Frontal cortex (tissue), 4 donors: ENCODE data around the gene TMPRSS5. TPM values are rescaled to one million over a fixed set of nuclear protein-coding genes. Genes with fewer than 3 reads are reported as not detected.

ENCODE experiments used
- DNase-seq, 2 donors: peaks; one replicate each; pipeline ENCODE4 v3.0.0; 2012; ENCODE audit warnings: low spot score in 2 of 2
- FAIRE-seq: peaks from 2 replicates; lab custom pipeline; 2012; peaks lifted over from hg19 to GRCh38; lab: Jason Lieb, UNC
- small RNA-seq: library from RNA; depleted of rRNA; stranded (forward); fragments of <200 nt; gene quantifications from one replicate; pipeline ENCODE3, GENCODE V24; 2014
- total RNA-seq: library from RNA; depleted of rRNA; stranded (reverse); fragments of >200 nt; gene quantifications from one replicate; pipeline ENCODE4 v1.2.3, GENCODE V29; 2014
- donor health status: control.
- donor health status: control.
- donor health status: control.

The TMPRSS5 gene
- total RNA-seq, 1 donor from 2014 or later, result 0.41 TPM

DNA sequence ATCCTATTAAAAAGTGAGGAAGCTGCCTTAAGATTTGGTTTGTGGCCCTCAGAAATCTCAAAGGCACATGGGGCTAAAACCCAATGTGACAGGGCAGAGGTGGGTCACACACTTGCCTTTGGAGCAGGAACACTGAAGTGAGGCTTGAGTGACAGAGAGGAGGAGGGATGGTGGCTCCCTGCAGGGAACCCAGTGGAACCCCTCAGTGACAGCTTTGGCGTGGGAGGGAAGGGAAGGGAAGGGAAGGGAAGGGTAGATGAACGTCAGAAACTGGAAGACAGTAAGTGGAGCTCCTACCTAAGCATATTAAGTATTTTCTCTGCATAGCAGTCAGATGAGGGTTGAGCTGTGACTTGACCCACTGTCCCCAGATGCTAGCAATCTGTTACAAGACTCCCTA is 68.5 kb downstream of the TMPRSS5 start:
- FAIRE-seq (no peak), DNase-seq (no peak)

Small RNA genes within 50 kb of the gene (small RNA-seq; reads per million reads assigned to genes)
- gene RPS29P19, result not detected

Other genes starting within 250 kb of the TMPRSS5 start
- gene DRD2, start 230.9 kb downstream of the TMPRSS5 start, total RNA-seq, result 1.6 TPM
- gene ZW10, start 67.4 kb upstream of the TMPRSS5 start, total RNA-seq, result 12.6 TPM
- gene CLDN25, start 73.5 kb upstream of the TMPRSS5 start, total RNA-seq, result not detected
- 28.1 TPM for gene USP28, start 169.3 kb upstream of the TMPRSS5 start, total RNA-seq
- 0.41 TPM for gene HTR3B, start 198.5 kb upstream of the TMPRSS5 start, total RNA-seq